NT2/D1 (cell line): ENCODE results near the gene CRB2.

ENCODE experiments used
- SUZ12 ChIP-seq: IDR thresholded peaks from 2 replicates; pipeline ENCODE4 v1.6.1; 2011; ENCODE audit not compliant: insufficient read length, insufficient read depth; ENCODE audit errors: extremely low read depth
- YY1 ChIP-seq: IDR thresholded peaks from 2 replicates; pipeline ENCODE4 v1.6.1; 2011; ENCODE audit not compliant: insufficient read length, insufficient read depth

DNA sequence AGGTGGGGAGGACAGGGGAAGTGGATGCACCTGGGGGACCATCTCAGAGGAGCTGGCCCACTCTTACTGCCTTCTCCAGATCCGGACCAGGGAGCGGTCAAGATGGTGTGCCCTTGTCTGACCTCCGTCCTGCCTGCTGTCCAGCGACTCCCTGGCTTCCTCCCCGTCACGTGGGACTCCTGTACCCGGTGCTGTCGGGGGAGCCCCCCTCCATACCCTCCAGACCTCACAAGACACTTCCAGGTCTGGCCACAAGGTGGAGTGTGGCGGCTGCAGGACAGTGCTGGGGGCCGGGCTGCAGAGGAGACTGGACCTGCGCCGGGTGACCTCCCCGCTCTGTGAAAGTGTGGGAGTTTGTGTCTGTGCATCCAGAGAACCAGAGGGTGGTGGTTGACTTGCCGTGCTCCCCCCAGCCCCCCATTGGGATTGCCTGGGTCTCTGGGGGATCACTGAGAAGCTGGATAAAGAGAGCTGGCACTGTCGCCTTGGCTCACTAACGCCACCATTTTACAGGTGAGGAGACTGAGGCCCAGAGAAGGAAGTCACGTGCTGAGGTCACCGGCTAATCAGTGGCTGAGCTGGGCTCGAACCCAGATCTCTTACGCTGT, 1.9 kb upstream of the CRB2 start:
- no peak for TF ChIP-seq SUZ12
- no peak for TF ChIP-seq YY1
